ENCODE data around the gene STK32B.

Gene STK32B

DNA sequence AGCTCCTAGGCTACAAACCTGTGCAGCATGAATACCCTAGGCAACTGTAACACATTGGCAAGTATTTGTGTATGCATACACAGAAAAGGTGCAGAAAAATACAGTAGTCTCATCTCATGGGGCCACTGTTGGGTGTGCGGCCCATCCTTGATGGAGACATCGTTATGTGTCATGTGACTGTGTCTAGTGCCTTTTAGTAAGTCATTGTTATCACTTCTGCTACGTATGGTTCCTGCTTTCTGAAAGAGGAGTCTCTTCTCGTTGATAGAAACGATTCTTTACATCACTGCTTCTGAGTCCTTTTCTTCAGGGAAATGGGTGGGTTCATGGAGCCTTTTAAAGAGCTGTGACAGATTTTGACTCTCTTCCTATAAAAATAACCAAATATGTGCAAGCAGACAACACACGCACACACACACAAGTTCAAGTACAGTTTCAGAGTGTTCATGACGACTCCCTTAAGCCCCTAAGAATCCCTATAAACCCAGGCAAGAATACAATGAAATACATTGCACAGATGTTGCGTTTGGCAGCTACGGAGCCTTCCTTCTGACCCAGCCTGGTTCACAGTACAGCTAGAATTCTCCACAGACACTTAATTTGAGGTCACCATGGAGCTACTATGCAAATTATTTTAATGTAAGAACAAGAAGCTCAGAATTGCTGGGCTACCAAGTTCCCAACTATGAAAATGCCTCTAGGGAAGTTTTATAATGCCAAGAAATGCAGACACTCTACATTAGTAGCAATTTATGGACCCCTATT, 10.2 kb upstream of the STK32B start:
- Histone ChIP-seq H3K9ac (no peak overlapping the region), H3K36me3 (no peaks in the 10 kb centered on the region), H3K4me1 (peaks cover 60% of the 10 kb centered on the region), H3K4me2 (no peak overlapping the region), H3K27me3 (no peaks in the 10 kb centered on the region), H3K9me3 (peaks cover 13% of the 10 kb centered on the region), H3K27ac (no peak overlapping the region), H3K4me3 (no peak overlapping the region), H4K20me1 (no peaks in the 10 kb centered on the region)
- no peak for TF ChIP-seq Cebpa-rat (IDR thresholded peaks at IDR 0.05)

DNA sequence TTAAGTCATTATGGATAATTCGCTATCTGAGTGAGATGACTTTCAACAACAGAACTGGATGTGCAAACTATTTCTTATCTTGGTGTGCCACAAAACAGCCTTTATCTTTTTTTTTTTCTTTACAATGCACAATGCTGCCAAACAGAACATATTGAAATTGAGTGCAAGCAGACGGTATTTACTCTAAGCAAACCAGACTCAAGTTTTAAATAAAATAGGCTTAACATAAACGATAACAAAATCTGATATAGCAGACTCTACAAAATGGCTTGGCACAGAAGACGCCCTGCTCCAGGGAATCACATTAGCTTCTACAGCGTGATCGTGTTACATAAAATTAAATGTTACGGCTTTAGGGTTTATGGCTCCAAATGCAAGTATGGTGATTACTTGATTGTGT, 9.6 kb upstream of the STK32B start:
- Histone ChIP-seq H3K27me3 (no peaks in the 10 kb centered on the region), H3K36me3 (no peaks in the 10 kb centered on the region), H3K4me3 (no peak overlapping the region), H3K4me2 (no peak overlapping the region), H3K9ac (no peak overlapping the region), H3K4me1 (peaks cover 61% of the 10 kb centered on the region), H3K9me3 (peaks cover 20% of the 10 kb centered on the region), H4K20me1 (no peaks in the 10 kb centered on the region), H3K27ac (no peak overlapping the region)
- TF ChIP-seq Cebpa-rat (IDR thresholded peaks at IDR 0.05), result no peak

DNA sequence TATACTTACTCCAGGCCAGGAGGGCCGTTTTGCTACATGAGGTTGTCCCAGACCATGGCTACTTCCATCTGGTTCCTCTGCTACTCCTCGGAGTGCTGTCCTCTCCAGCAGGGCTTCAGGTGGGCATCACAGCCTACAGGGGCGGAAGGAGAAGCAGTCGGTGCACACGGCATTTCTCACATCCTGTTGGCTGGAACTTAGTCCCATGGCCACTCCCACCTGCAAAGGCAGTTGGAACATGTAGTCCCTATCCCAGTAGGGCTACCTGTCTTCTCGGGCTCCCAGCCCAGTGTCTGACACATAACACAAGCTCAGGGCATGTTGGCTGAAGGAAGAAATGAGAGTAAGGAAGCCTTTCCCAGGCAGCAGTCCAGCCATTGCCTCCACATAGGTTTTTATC, 7.7 kb upstream of the STK32B start:
- Histone ChIP-seq H3K9me3 (peaks cover 21% of the 10 kb centered on the region), H3K27ac (peak overlapping the region; percentile 82)

DNA sequence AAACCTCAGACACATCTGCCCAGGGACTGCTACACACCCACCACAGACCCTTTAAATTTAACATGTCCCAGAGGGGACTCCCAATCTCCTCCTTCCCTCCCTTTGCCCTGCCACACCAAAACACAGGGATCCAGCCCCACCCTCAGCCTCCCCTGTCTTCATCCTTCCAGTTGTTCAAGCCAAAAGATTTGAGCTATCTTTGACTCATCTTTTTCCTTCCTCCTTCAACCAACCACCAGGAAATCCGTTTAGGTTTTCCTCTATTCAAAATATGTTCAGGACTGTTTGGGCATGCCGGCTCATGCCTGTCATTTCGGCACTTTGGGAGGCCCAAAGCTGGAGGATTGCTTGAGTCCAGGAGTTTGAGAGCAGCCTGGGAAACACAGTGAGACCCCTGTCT, 6.9 kb upstream of the STK32B start:
- Histone ChIP-seq H3K4me2 (peak overlapping the region; percentile 82), H4K20me1 (no peaks in the 10 kb centered on the region), H3K36me3 (no peaks in the 10 kb centered on the region), H3K9ac (peak overlapping the region; percentile 52), H3K27ac (peak overlapping the region; percentile 82), H3K4me3 (peak overlapping the region; percentile 51), H3K4me1 (peaks cover 60% of the 10 kb centered on the region), H3K27me3 (no peaks in the 10 kb centered on the region), H3K9me3 (peaks cover 21% of the 10 kb centered on the region)
- TF ChIP-seq Cebpa-rat (IDR thresholded peaks at IDR 0.05), result no peak

More for the DNA sequence above, 7.7 kb upstream of the STK32B start:
- peak overlapping the region; percentile 52; the same call in 1 of the 2 replicates for H3K9ac ChIP-seq
- H3K4me2 ChIP-seq, result peak overlapping the region; percentile 82
- H3K4me3 ChIP-seq, result peak overlapping the region; percentile 51
- H4K20me1 ChIP-seq, result no peaks in the 10 kb centered on the region
- TF ChIP-seq Cebpa-rat (IDR thresholded peaks at IDR 0.05), result no peak
- no peaks in the 10 kb centered on the region for H3K27me3 ChIP-seq
- H3K36me3 ChIP-seq, result no peaks in the 10 kb centered on the region
- H3K4me1 ChIP-seq, result peaks cover 60% of the 10 kb centered on the region

DNA sequence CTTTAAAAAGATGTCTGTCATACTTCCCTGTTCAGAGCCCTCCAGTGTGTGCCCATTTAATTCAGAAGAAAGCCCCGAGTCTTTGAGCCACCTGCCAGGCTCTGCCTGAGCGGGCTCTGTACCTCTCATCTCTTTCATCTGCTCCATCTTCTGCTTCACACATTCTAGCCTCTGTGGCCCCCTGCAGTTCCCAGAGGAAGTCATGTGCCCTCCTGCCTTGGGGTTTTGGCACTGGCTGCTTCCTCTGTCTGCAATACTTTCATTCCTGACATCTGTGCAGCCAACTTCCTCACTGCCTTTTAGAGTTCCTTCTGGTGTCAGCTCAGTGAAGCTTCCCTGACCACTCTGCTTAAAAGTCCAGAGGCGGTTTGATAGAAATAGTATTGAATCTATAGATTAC, 6.2 kb upstream of the STK32B start:
- Histone ChIP-seq H3K4me2 (peak overlapping the region; percentile 82), H4K20me1 (no peaks in the 10 kb centered on the region), H3K9me3 (peaks cover 17% of the 10 kb centered on the region)

DNA sequence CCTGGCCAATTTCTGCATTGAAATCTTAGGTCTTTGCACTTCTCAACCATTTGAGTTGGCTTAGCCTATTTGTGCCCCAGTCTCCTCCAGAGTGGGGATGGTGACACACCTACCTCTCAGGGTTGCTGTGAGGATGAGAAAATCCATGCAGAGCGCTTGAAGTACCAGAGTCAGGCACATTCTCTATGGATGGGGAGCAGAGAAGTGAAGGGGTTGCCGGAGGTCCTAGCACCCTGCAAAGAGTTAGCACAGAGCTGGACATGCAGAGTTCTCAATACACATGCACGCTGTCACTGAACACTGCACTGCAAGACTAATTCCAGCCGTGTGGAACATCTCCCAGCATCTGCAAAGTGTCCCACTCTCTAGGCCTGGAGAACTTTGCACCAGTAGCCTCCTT, 2.6 kb upstream of the STK32B start:
- no peak overlapping the region for H3K4me2 ChIP-seq
- H4K20me1 ChIP-seq, result peaks cover 6% of the 10 kb centered on the region; the same call in 1 of the 2 replicates
- H3K9me3 ChIP-seq, result peaks cover 11% of the 10 kb centered on the region
- no peaks in the 10 kb centered on the region for H3K36me3 ChIP-seq
- TF ChIP-seq Cebpa-rat (IDR thresholded peaks at IDR 0.05), result no peak
- H3K27me3 ChIP-seq, result peaks cover 13% of the 10 kb centered on the region
- peaks cover 73% of the 10 kb centered on the region for H3K4me1 ChIP-seq
- H3K4me3 ChIP-seq, result no peak overlapping the region
- no peak overlapping the region for H3K9ac ChIP-seq
- H3K27ac ChIP-seq, result no peak overlapping the region

More for the DNA sequence above, 6.2 kb upstream of the STK32B start:
- Histone ChIP-seq H3K9ac (peak overlapping the region; percentile 52), H3K36me3 (no peaks in the 10 kb centered on the region), H3K27me3 (no peaks in the 10 kb centered on the region), H3K4me3 (peak overlapping the region; percentile 51), H3K27ac (peak overlapping the region; percentile 82), H3K4me1 (peaks cover 64% of the 10 kb centered on the region)
- TF ChIP-seq Cebpa-rat (IDR thresholded peaks at IDR 0.05), result no peak

DNA sequence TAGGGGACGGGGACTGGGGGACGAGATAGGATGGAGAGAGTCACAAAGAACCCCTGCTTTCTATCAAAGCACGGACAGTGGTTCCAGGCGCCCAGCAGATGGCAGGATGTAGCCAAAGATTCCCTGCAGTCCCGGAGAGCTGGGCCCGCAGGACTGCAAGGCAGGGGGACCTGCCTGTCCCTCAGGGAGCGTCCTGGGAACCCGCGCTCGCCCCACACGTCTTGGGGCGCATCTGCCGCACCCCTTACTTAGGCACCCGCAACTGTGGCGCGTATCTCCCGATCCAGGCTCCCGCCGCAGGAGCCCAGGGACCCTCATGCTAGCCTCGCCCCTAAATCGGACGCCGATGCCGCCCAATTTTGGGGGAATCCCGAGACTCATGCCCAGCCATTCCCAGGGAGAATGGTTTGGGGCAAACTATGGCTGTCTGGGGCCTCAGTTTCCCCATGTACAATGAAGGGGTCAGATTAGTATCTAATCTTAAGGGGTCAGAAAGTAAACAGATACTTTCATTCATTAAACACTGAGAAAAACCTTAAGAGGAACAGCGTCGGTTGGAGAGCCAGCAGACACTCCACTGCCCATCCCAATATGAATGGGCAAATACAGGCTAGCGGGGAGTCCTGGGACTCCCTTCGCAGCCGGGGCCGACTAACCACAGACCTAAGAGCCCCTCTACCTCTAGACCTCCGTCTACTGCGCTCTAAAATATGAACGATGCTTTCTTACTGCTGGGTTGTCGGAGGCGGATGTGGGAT, 581 bp upstream of the STK32B start:
- Histone ChIP-seq H3K27ac (peak overlapping the region; percentile 73), H3K36me3 (no peaks in the 10 kb centered on the region), H3K4me3 (peak overlapping the region; percentile 88), H3K27me3 (peaks cover 13% of the 10 kb centered on the region), H4K20me1 (peaks cover 6% of the 10 kb centered on the region; the same call in 1 of the 2 replicates), H3K4me2 (peak overlapping the region; percentile 98), H3K4me1 (peaks cover 60% of the 10 kb centered on the region), H3K9ac (peak overlapping the region; percentile 74), H3K9me3 (peaks cover 11% of the 10 kb centered on the region)
- no peak for TF ChIP-seq Cebpa-rat (IDR thresholded peaks at IDR 0.05)

DNA sequence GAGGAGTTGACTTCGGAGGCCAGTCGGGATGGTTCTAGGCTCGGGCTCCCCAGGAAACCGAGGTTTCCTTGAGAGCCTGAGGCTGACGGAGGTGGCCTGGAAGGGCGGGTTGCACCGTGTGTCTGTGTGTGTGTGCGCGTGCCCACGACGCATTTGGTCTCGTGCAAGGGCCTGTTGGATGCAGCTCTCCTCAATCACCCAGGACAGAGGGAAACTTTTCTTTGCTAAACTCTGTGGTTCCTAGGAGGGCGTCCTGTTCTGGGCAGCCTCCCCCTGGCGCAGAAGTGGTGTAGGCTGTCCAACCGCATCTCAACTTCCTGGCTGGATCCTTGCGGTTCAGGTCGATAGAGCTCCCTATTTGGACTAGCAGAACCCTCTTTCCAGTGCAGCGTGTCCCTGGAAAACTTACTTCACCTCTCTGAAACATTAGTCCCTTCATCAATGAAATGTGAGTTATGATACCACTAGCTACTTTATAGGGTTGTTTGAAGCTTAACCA, 973 bp downstream of the STK32B start:
- Histone ChIP-seq H3K9me3 (no peaks in the 10 kb centered on the region), H3K36me3 (no peaks in the 10 kb centered on the region), H3K4me1 (peaks cover 47% of the 10 kb centered on the region), H3K9ac (peak overlapping the region; percentile 74), H3K4me2 (peak overlapping the region; percentile 98), H3K4me3 (peak overlapping the region; percentile 88), H3K27me3 (peaks cover 13% of the 10 kb centered on the region), H3K27ac (peak overlapping the region; percentile 73; the same call in 1 of the 2 replicates), H4K20me1 (peaks cover 6% of the 10 kb centered on the region; the same call in 1 of the 2 replicates)
- no peak for TF ChIP-seq Cebpa-rat (IDR thresholded peaks at IDR 0.05)

DNA sequence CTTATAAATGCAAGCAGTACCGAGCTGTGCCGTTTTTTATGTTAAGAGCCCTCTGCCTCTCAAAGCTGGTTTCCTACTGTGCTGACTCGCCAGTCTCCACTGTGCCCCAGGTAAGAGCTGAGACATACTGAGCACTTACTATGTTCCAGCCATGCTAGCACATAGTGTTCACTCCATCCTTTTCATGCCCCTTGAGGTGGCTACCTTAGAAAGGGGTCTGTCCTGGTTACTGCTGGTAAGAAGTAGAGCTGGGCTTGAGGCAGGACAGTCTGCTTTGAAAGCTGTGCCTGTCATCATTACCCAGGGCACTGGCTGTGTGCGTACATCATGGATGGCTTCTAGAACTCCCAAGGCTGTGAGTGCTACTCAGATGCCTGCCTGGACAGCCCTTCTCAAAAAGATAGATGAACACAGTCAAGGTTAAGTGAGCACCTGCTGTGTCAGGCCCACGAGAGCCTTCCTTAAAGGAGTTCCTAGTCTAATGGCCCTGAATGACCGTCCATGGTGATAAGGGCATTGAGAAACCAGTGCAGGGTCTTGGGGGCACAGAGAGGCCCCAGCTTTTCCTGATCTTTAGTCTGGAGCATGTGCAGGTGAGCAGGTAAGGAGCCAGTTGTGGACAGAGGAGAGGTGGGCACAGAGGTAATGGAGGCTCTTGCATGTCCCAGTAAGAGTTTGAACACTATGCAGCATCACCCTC, 1.6 kb downstream of the STK32B start:
- no peaks in the 10 kb centered on the region for H3K36me3 ChIP-seq
- peak overlapping the region; percentile 88; the same call in 1 of the 2 replicates for H3K4me3 ChIP-seq
- H3K9me3 ChIP-seq, result no peaks in the 10 kb centered on the region
- H3K27ac ChIP-seq, result no peak overlapping the region
- H3K27me3 ChIP-seq, result peaks cover 13% of the 10 kb centered on the region
- H3K9ac ChIP-seq, result no peak overlapping the region
- H3K4me2 ChIP-seq, result peak overlapping the region; percentile 98
- H4K20me1 ChIP-seq, result peaks cover 6% of the 10 kb centered on the region; the same call in 1 of the 2 replicates
- peaks cover 42% of the 10 kb centered on the region for H3K4me1 ChIP-seq
- TF ChIP-seq Cebpa-rat (IDR thresholded peaks at IDR 0.05), result no peak
